ENCODE data around the gene JMJD1C.

- TF ChIP-seq CTCF (IDR thresholded peaks at IDR 0.05; ENCODE audit: low read depth, low read length) (no peak), EZH2phosphoT487 (IDR thresholded peaks at IDR 0.05; ENCODE audit: low read depth) (no peak)
Observed at GRCh38 chr10:63467841-63468240, 2.1 kb upstream of the JMJD1C start.
